GM21515 (cell line): ENCODE measurements around the gene RSL1D1.

Source experiments
- ATAC-seq: cut with Tn5 transposase; IDR thresholded peaks from one replicate; pipeline ENCODE4 v1.9.1; 2021; ENCODE audit not compliant: unreplicated experiment

RSL1D1 gene

DNA sequence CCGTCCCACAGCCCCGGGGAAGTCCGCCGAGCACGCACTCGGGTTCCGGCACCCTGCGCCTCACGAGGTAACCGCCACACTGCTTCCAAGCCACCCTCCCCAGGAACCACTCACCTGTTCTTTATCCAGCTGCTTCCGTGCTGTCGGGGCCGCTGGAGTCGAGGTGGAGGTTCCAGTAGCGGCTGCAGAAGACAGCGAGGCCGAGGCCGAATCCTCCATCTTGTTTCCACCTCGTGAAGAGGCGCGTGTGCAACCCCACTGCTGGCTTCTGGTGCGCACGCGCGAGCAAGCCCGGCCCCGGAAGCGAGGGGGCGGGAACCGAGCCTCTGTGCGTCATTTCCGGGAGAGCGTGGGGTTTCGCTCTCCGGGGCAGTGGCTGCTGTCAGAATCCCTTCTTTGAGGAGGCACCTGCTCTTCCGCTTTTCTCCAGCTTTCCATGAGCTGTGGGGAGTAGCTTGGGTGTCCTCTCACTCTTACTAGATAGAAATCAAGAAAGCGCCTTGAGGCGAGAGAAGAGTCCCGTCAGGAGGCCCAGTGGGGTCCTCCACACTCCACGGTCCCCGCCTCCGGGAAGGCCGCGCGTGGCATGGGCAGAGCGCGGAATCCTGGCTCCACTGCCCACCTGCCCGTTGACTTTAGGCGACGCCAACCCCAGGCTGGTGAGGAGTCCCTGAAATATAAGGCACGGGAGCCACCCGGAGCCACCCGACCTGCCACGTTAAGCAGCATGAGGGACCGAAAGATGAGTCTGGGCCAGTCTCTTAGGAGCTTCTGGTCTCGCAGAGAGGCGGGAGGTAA lies at the start of gene RSL1D1:
Gene RSL1D1, minus strand, starts transcription at position 249 of the 798 bp plus-strand sequence. Its CDS starts 30 bp downstream, at position 219.
- ATAC-seq, result peak; percentile 74

DNA sequence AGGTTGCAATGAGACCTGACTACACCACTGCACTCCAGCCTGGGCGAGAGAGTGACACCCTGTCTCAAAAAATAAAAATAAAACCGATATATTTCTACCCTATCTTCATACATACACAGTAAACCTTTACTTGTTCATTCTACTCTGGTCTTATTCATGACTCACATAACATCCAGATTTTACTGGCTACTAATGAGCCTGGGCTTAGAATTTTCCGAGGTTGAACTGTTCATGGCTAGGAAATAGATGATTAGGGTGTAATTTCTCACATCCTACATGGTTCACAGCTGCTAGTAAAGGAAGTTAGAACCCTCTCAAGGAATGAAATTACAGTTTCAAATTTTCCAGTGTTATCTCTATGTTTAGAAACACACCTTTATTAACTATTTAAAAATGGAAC lies 49.7 kb upstream of the RSL1D1 start:
- no peak for ATAC-seq

DNA sequence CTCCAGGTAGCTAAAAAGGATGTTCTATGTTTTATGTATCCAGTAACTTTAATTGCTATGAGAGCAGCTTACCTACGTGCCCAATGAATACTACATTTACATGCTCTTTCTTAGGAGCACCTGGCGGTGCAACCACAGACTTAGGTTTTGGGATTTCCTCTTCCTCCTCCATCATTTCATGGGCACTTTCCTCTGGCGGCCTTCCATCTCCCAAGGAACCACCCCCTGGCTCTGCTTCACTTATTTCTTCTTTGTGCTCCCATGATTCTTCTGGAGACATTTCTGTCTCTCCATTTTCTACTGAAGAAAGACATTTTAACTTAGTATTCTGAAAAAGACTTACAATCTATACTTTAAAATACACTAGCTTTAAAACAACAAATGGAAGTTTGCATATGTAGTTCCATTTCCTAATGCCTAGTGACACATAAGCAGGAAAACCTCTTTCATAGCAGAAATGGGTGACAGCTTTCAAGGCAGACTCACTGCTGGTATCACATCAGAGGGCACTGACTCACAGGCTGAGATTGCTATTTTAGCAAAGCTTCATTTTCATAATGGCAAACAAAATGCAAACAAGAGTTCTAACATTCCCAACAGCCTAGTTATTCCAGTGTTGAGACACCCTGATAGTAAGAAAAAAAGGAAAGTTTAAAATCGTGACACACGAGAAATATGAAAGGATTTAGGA lies 45.3 kb upstream of the RSL1D1 start:
- no peak for ATAC-seq

DNA sequence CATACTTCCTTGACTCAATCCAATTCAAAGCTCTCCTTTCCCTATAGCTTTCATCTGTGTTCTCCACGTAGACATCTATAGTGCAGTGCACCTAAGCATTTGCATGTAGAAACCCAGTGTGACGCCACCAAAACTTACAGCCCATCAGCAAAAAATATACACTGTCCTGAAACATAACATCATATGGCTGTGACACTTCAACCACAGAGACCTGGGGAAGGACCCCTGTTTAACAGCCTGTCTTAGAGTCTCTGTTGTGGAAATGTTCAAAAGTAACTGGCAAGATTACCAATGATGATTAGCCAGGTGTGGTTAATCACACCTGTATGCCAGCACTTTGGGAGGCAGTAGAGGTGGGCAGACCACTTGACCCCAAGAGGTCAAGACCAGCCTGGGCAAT lies 42.2 kb upstream of the RSL1D1 start:
- ATAC-seq, result no peak

DNA sequence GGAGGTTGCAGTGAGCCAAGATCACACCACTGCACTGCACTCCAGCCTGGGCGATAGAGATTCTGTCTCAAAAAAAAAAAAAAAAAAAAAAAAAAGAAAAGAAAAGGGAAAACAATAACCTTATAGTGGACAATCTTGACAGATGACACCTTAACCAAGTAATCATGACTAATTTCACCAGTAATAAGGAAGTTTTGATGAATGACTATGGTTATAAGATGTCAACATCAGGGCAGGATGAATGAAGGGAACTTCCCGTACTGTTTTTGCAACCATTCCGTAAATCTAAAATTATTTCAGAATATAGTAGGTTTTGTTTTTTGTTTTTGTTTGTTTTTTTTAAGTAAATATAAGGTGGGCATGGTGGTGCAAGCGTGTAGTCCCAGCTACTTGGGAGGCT lies 41.4 kb upstream of the RSL1D1 start:
- ATAC-seq, result no peak

DNA sequence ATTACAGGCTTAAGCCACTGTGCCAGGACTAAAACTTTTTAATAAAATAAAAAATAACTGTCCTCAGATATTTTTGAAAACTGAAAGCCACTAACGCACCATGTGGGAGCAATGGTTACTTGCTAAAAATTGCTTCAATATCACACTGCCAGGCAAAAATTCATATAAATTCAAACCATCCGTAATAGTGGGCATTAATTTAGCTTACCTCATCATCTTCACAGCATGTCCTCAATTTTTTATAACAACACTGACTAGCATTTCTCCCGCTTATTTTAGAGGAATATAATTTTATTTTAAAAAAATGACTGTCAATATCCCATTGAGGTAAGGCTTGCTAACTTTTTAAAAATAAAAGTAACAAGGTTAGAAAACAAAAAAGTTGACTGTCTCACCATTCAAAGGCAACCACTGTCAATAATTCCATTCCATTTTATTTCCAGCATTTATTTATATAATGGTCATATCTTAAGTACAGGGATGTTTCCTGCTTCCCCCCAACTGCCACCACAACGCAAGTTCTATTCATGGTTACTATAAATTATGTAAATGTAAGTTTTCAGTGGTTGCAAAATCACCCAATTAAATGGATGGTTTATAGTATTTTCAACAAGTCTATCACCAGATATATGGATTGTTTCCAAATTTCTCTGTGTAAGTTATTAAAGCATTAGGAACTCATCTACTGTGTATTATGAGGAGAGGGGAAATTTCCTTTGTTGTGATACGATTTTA lies 39.1 kb upstream of the RSL1D1 start:
- ATAC-seq, result no peak

DNA sequence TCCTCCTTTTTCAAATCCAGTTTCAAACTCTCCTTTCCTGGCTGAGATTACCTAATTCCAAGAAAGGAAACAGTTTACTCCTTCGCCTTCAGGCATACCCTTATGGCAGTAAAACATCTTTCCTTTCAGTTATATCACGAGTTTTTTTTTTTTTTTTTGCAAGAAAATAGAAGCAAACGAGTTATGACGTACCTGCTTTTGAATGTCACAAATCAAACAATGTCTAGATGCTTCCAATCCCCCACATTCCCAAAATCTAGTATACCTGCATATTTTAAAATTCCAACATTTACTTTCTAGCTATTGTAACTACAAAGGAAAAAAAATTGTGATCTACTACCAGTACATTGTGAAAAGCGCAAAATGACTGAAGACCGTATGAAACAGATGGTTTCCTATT lies 35.5 kb upstream of the RSL1D1 start:
- no peak for ATAC-seq

DNA sequence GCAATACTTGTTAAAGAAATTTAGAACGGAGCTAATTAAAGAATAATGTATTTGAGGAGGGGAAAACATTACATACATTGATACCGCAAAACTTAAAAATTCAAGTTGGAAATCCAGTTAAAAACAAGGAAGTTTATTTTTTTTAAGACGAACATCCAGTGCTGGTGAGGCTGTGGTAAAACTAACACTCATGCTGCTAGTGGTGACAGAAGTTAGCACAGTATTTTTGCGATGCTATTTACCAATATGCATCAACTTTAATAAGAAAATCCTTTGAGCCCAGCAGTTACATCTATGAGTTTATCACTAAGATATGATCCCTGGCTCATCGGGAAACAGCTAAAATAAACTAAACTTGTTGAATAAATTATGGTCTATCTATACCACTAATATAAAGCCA lies 32.7 kb upstream of the RSL1D1 start:
- no peak for ATAC-seq

DNA sequence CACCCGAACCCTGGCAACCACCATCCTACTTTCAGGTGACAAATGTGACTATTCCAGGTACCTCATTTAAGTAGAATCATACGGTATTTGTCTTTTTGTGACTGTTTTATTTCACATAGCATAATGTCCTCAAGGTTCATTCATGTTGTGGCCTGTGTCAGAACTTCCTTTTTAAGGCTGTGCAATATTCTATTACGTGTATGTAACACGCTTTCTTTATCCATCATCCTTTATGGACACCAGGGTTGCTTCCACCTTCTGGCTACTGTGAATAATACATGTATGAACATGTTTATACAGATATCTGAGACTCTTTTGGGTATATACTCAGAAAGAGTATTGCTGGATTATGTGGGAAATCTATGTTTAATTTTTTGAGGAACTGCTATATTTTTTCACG lies 28.7 kb upstream of the RSL1D1 start:
- ATAC-seq, result no peak

DNA sequence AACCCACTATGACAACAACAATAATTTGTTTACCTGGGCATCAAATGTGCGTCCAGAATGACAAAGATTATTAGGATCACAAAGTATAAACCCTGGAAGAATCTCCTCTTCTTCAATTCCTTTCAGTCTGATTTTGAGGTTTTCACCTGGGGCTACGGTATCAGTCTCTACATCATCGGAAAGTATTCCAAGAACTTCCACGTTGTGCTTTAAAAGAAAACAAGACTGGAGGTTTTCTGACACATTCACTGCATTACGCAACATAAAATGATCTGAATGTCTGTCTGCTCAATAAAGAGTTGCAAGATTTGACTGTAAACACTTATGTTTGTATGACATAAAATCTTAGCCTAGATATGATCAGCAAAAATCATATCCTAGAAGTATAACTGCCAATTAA lies 26.0 kb upstream of the RSL1D1 start:
- ATAC-seq, result no peak

DNA sequence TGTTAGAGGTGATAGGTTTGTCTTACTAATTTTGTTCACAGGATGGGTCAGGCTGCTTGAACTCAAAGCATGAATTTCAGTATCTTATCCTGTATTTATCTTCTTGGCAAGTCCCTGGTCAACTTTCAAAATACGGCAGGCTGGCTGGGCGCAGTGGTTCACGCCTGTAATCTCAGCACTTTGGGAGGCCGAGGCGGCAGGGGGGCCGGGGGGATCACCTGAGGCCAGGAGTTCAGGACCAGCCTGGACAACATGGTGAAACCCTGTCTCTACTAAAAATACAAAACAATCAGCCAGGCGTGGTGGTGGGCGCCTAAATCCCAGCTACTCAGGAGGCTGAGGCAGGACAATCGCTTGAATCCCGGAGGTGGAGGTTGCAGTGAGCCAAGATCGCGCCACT lies 25.0 kb upstream of the RSL1D1 start:
- no peak for ATAC-seq

DNA sequence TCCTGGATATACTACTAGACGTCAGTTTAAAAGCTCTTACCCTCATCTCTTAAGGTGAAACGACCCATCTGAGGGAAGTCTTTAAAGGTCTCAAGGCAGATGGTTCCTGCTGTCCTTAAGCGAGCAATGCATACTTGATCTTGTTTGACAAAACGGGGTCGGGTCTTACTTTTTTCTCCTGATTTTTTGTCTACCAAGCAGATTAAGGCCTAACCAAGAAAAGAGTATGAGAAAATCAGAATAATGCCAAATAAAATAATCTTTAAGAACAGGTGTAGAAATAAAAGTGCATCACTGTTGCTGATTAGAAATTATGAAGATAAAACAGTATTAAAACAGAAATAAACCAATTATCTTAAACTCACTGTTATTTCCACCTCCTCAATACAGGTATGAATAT lies 24.4 kb upstream of the RSL1D1 start:
- ATAC-seq, result no peak

DNA sequence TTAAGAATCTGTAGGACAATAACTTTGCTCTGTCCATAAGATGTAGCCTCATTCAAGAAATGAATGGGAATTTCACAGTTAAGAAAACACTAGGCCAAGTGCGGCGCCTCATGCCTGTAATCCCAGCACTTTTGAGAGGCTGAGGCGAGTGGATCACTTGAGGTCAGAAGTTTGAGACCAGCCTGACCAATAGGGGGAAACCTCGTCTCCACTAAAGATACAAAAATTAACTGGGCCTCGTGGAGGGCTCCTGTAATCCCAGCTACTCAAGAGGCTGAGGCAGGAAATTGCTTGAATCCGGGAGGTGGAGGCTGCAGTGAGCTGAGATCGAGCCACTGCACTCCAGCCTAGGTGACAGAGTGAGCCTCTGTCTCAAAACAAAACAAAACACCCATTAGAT lies 19.9 kb upstream of the RSL1D1 start:
- ATAC-seq, result no peak

DNA sequence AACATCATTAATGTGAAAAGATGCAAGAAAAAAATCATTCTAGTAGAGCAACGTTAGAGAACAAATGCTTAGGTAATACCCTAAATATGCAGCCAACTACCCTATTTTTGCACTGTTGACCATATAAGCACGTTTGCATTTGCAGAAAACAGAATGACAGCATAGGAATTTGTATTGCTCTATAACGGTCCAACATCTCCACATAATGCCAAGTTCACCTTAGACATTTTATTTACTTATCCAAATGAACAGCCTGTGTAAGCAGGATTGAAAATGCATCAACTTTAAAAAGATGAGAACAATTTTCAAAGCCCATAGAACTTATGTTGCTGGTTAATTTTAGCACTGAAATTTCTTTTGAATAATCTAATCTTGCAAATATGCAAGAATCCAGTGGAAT lies 19.1 kb upstream of the RSL1D1 start:
- ATAC-seq, result no peak

DNA sequence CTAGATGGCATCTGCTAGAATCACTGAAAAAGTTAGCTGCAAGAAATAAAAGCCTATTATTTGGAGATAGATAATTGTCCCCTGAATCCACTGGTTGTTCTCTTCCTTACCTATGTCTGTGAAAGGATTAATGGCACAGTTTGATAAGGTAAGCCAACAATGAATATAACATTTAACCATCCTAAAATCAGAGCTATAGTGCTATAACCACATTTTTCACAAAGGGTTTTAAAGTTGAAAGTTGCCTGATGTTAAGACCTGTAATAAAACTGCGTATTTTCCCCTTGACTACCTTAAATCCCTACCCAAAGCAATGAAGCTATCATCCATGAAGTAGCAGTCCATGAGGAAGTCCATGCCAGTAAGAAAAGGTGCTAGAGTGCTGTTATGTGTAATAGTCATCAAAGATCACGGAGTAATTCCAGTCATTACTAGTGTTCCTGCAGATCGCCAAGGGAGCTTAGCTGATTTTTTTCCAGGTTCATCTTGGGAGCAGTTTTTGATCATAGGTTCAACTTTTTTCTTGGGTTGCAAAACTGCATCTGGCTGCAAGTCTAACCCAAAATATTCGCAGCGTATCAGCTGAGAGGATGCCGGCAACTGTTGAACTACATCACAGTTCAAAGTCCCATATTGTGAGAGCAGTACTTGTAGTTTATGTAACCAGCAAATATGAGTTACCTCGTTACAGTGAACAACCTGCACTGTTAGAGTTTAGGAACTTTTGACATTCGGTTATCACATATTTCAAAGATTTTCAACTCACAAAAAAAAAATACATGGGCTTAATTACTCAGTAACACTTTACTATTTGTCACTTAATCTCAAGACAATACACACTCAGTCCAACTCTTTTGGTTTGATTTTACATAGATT lies 18.2 kb upstream of the RSL1D1 start:
- no peak for ATAC-seq

DNA sequence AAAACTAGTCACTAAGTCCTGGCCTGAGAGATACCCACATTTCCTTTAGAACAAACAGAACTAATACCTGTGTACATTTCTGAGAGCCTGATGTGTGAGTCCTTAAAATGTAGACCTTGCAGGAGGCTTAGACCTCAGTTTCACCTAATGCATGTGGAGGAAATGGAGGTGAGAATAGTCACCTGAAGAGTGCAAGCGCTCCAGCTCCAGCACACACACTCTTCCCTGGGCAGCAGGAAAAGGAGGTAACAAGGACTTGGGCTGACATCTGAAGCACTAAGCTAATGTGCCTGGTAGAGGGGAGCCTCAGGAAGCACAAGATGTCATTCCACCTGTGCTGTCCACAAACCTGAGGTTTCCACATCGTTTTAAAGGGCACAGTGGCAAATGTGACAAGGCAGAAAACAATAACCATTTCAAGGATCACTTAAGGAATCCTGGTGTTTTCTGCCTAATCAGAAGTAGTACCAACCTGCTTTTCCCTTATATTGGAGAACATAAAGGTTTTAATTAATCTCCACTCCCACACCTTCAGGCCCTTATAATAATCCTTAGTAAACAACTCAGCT lies 17.2 kb upstream of the RSL1D1 start:
- no peak for ATAC-seq

DNA sequence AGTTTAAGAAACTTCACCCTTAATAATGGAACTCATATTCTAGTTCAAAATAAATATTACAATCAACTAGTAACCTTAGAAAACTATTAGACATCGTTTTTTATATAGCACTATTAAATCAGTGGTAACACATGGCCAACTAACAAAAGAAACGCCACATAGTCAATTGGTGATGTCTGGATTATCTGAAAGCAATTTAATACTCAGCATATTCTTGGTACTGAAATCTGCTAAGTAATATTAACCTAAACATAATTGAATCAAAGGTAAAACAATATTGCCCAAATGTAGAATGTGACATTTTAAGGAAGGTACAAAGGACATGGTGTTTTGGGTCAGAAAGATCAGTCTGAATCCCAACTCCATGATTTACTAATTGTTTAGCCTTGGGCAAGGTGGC lies 11.1 kb upstream of the RSL1D1 start:
- no peak for ATAC-seq

DNA sequence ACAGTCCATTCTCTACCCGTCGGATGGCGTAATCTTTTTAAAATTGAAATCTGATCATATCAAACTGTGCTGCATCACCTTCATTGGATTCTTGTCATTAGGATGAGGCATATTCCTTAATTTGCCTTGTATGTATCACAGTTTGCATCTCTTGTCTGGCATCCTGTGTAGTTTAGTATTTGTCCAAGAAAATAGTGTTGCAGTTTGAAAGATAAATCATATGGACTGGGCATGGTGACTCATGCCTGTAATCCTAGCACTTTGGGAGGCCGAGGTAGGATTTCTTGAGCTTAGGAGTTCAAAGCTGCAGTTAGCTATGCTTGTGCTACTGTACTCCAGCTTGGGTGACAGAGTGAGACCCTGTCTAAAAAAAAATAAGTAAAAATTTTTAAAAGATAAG lies 5.8 kb upstream of the RSL1D1 start:
- ATAC-seq, result no peak

DNA sequence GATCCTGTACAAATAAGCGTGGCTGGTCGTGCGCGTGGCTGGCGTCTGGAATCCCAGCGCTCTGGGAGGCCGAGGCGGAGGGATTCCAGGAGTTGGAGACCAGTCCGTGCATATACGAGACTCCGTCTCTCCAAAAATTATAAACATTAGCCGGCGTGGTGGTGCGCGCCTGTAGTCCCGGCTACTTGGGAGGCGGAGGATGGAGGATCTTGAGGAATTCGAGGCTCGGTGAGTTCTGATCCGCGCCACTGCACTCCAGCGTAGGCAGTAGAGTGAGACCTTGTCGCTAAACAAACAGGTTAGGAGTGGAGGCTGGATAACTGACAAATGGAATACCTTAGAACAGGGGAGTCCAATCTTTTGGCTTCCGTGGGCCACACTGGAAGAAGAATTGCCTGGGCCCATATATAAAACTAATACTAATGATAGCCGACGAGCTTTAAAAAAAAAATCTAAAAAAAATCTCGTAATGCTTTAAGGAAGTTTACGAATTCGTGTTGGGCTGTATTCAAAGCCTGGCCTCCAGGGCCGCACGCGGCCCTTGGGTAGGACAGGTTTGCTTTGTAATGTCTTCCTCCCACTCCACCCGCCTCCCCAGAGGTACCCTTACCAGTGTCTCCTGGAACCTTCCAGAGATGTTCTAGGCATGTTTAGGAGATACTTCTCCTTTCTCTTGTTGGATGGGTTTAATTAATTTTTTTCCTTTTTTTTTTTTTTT lies 909 bp upstream of the RSL1D1 start:
- no peak for ATAC-seq

DNA sequence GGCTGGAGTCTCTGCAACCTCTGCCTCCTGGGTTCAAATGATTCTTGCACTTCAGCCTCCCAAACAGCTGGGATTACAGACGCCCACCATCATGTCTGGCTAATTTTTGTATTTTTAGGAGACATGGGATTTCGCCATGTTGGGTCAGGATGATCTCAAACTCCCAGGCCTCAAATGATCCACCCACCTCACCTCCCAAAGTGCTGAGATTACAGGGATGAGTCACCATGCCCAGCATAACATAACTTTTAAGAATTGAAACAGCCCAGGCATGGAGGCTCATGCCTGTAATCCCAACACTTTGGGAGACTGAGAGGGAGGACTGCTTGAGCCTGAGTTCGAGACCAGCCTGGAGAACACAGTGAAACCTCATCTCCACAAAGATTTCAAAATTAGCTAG lies 2.5 kb downstream of the RSL1D1 start:
- no peak for ATAC-seq
